Left renal cortex interstitium (tissue), 4 donors: Measurements from ENCODE around the gene DUSP18. TPM values are rescaled to one million over a fixed set of nuclear protein-coding genes. Genes with fewer than 3 reads are reported as not detected.

Experiments
- polyA plus RNA-seq, 4 donors: library from polyadenylated mRNA; unstranded; fragments of 120-200 nt; gene quantifications; one replicate each; pipeline ENCODE4 v1.2.1, GENCODE V29; 2013; ENCODE audit not compliant: insufficient read length in 4 of 4

DUSP18 gene
- polyA plus RNA-seq, 4 donors = 5.3 to 12.1 (median 8.1) TPM

Other genes starting within 250 kb of the DUSP18 start
- gene MTFP1, start 242.1 kb downstream of the DUSP18 start, polyA plus RNA-seq = 10 to 100 TPM in 3 of 4 donors, 1 to 10 TPM in 1; 8.4 to 12.8 (median 12.2) TPM
- under 1 TPM in 1 of 4 donors, not detected in 3; 0.08 TPM for gene SEC14L3, start 195.9 kb downstream of the DUSP18 start, polyA plus RNA-seq
- 1 to 10 TPM in 2 of 4 donors, under 1 TPM in 2; 0.59 to 1.4 (median 0.91) TPM for gene SEC14L4, start 162.2 kb downstream of the DUSP18 start, polyA plus RNA-seq
- gene SEC14L6, start 121.1 kb downstream of the DUSP18 start, polyA plus RNA-seq = 1 to 10 TPM; 5.5 to 8.9 (median 7.4) TPM
- 10 to 100 TPM; 24.9 to 41.0 (median 35.6) TPM for gene GAL3ST1, start 93.2 kb downstream of the DUSP18 start, polyA plus RNA-seq
- gene PES1, start 76.0 kb downstream of the DUSP18 start, polyA plus RNA-seq = 10 to 100 TPM; 69.5 to 79.8 (median 72.9) TPM
- 10 to 100 TPM; 49.0 to 62.2 (median 56.9) TPM for gene TCN2, start 60.7 kb downstream of the DUSP18 start, polyA plus RNA-seq
- 1 to 10 TPM; 1.8 to 2.4 (median 2.0) TPM for gene SLC35E4, start 32.1 kb downstream of the DUSP18 start, polyA plus RNA-seq
- 1 to 10 TPM; 4.7 to 7.3 (median 6.8) TPM for gene OSBP2, start 27.0 kb upstream of the DUSP18 start, polyA plus RNA-seq